ENCODE data around the gene NELL1.

DNA sequence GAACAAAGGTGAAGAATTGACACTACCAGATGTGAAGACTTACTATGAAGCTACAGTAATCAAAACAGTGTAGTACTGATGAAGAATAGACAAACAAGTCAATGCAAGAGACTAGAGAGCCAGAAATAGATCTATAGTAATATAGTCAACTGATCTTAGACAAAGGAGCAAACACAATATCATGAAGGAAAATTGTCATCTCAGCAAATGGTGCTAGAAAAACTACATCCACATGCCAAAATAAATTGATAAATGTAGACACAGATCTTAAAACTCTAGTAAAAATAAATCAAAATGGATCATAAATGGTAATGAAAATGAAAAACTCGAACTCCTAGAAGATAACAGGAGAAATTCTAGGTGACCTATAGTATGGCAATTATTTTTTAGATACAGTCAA lies 609.5 kb downstream of the NELL1 start:
- TF ChIP-seq, protein P1, sequence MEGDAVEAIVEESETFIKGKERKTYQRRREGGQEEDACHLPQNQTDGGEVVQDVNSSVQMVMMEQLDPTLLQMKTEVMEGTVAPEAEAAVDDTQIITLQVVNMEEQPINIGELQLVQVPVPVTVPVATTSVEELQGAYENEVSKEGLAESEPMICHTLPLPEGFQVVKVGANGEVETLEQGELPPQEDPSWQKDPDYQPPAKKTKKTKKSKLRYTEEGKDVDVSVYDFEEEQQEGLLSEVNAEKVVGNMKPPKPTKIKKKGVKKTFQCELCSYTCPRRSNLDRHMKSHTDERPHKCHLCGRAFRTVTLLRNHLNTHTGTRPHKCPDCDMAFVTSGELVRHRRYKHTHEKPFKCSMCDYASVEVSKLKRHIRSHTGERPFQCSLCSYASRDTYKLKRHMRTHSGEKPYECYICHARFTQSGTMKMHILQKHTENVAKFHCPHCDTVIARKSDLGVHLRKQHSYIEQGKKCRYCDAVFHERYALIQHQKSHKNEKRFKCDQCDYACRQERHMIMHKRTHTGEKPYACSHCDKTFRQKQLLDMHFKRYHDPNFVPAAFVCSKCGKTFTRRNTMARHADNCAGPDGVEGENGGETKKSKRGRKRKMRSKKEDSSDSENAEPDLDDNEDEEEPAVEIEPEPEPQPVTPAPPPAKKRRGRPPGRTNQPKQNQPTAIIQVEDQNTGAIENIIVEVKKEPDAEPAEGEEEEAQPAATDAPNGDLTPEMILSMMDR (IDR thresholded peaks at IDR 0.05; ENCODE audit: insufficient read depth, low read length), result no peak
- TF ChIP-seq POLR2AphosphoS5 (IDR thresholded peaks at IDR 0.05; ENCODE audit: low read depth), result no peak
